ENCODE data around the gene SULT1C4. TPM values are rescaled to one million over a fixed set of nuclear protein-coding genes. Genes with fewer than 3 reads are reported as not detected.

SULT1C4 gene
- total RNA-seq, 1 experiment from 2014 or later = 0.96 TPM

DNA sequence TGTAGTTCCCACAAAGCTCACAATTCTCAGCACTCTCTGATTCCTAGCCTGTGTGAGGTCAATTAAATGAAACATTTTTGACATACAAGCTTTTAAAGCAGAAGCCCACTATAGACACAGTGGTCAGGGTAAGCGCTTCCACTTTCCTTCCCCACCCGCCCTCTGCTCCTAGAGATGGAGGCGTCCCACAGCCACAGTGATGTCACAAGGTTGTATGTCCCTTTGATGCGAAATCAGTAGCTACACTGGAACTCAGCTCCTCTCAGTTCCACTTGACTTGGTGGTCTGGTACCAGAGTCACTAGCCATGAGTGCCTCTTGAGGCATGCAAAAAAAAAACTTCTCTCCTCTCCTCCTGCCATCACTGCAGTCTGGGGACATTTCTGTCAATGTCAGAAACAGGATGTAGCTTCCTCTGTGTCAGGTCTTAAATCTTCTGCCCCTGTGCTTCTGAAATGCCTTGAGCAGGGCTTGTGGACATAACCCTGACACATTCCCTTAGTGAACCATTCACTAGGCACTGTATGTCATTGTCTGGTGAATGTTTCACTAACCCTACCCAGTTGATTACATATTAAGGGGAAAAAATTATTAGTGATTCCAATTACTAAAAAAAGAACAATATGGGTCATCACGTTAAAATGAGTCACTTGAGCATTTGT lies 7.8 kb downstream of the SULT1C4 start:
- no peak overlapping the region for H2BK120ac ChIP-seq (ENCODE audit: low read depth, low read length, poor library complexity, severe bottlenecking)
- H3K18ac ChIP-seq (ENCODE audit: insufficient read length, low read depth, low read length) = no peak overlapping the region
- H4K91ac ChIP-seq (ENCODE audit: insufficient read length, low read depth, low read length) = no peak overlapping the region
- no peaks in the 10 kb centered on the region for H3K23me2 ChIP-seq (ENCODE audit: insufficient read length, low read depth, low read length, poor library complexity, severe bottlenecking)
- no peaks in the 10 kb centered on the region for H3K27me3 ChIP-seq (ENCODE audit: insufficient read depth, low read length)
- no peak overlapping the region for H3K27ac ChIP-seq (ENCODE audit: insufficient read length, low read depth, low read length)
- Mint-ChIP-seq H3K27ac (peak overlapping the region in 1 of 3 experiments; percentile 11; a peak in 2 of 7 replicates), H3K36me3 (ENCODE audit: insufficient read depth in 1 of 3, low read depth in 3 of 3) (no peaks in the 10 kb centered on the region; a peak in 1 of 7 replicates), H3K4me3 (no peak overlapping the region), H3K4me1 (peaks cover 25 to 27% of the 10 kb centered on the region in 2 experiments), H3K9me3 (no peaks in the 10 kb centered on the region), H3K27me3 (ENCODE audit: low read depth) (no peaks in the 10 kb centered on the region)
- H2BK15ac ChIP-seq (ENCODE audit: low read depth, low read length) = no peak overlapping the region
- no peak for DNase-seq
- no CpG with 5 or more reads among the region's 5 CpGs for WGBS (ENCODE audit: extremely low coverage, insufficient read length, low lambda C conversion rate)
- no peak overlapping the region for H3T11ph ChIP-seq (ENCODE audit: low read length)
- no peak overlapping the region for H2AK5ac ChIP-seq (ENCODE audit: insufficient read length, low read length)
- H3K23ac ChIP-seq (ENCODE audit: insufficient read length, low read depth, low read length) = no peak overlapping the region
- no peak overlapping the region for H2BK5ac ChIP-seq (ENCODE audit: insufficient read length, low read length)
- peaks cover 4% of the 10 kb centered on the region for H3K4me1 ChIP-seq (ENCODE audit: insufficient read depth, low read length)
- no peaks in the 10 kb centered on the region for H3K79me1 ChIP-seq (ENCODE audit: insufficient read depth, low read depth, low read length, poor library complexity, severe bottlenecking)
- H2AFZ ChIP-seq (ENCODE audit: low read length) = no peak overlapping the region
- H3K4ac ChIP-seq (ENCODE audit: low read depth, low read length) = no peak overlapping the region
- no peak overlapping the region for H4K8ac ChIP-seq (replicated peaks; ENCODE audit: insufficient read length, low read depth, low read length)
- H2BK20ac ChIP-seq (ENCODE audit: low read depth, low read length, poor library complexity, severe bottlenecking) = no peak overlapping the region
- H3K79me2 ChIP-seq (ENCODE audit: insufficient read depth, low read length) = no peaks in the 10 kb centered on the region
- H4K20me1 ChIP-seq (ENCODE audit: control insufficient read depth, insufficient read depth, insufficient read length) = no peaks in the 10 kb centered on the region
- peak overlapping the region; percentile 90 for H2BK12ac ChIP-seq (ENCODE audit: insufficient read length, low read depth, low read length)
- H3K4me2 ChIP-seq (ENCODE audit: insufficient read depth, insufficient read length, low read length) = no peak overlapping the region
- no peaks in the 10 kb centered on the region for H3K9me3 ChIP-seq (ENCODE audit: control insufficient read depth, low read depth, low read length)
- H3K9ac ChIP-seq (ENCODE audit: extremely low read depth, insufficient read length, low read length) = no peak overlapping the region
- no peak overlapping the region for H4K5ac ChIP-seq (ENCODE audit: insufficient read length, low read depth, low read length)
- no peak overlapping the region for H3K56ac ChIP-seq (ENCODE audit: insufficient read length, low read depth, low read length)
- H3K14ac ChIP-seq (ENCODE audit: insufficient read depth, low read length) = no peak overlapping the region
- no peak for TF ChIP-seq CTCF (conservative IDR thresholded peaks at IDR 0.05)

Measured in H9 (cell line).